Adrenal gland (tissue), 12 donors: Measurements from ENCODE around the gene GNAI3. TPM values are rescaled to one million over a fixed set of nuclear protein-coding genes. Genes with fewer than 3 reads are reported as not detected.
A peak's percentile ranks its signal among the peaks of the same experiment; 100 is the strongest.

ENCODE experiments used
- DNase-seq, 7 donors: peaks; one replicate each; pipeline ENCODE4 v3.0.0-alpha.2; 2019 to 2020
- H3K27ac ChIP-seq, 5 donors: fragments of 200-600 bp; sonication (generic) in 4 of 5; 1 replicate in 3 of 5; 2 replicates in 2 of 5; pipeline versions ENCODE4 v1.5.1 to v1.8.0; 2016 to 2020; ENCODE audit warnings: mild to moderate bottlenecking in 1 of 5
- H3K27me3 ChIP-seq: fragments of 200-600 bp; 2 replicates; pipeline ENCODE4 v1.8.0; 2021
- H3K36me3 ChIP-seq, 2 donors: fragments of 200-600 bp; replicated peaks in 1 of 2; 1 replicate in 1 of 2; 2 replicates in 1 of 2; pipeline versions ENCODE4 v1.5.1 to v1.8.0; 2018 to 2022
- H3K4me1 ChIP-seq, 2 donors: fragments of 200-600 bp; replicated peaks in 1 of 2; 1 replicate in 1 of 2; 2 replicates in 1 of 2; pipeline versions ENCODE4 v1.5.1 to v1.8.0; 2018 to 2021
- H3K4me3 ChIP-seq, 4 donors: fragments of 200-600 bp; sonication (generic) in 3 of 4; one replicate each; pipeline ENCODE4 v1.5.1; 2016 to 2018
- H3K9me3 ChIP-seq, 3 donors: fragments of 200-600 bp; sonication (generic) in 1 of 3; replicated peaks in 1 of 3; 1 replicate in 2 of 3; 2 replicates in 1 of 3; pipeline versions ENCODE4 v1.5.1 to v1.8.0; 2016 to 2021
- CTCF ChIP-seq, 6 experiments: fragments of 450-650 bp in 4 of 6; fragments of 200-600 bp in 2 of 6; sonication (generic) in 1 of 6; IDR thresholded peaks; 1 replicate in 5 of 6; 2 replicates in 1 of 6; pipeline versions ENCODE4 v1.5.1 to v1.8.0; 2016 to 2021; ENCODE audit warnings: antibody characterized with exemption in 6 of 6, mild to moderate bottlenecking in 2 of 6, moderate library complexity in 1 of 6
- POLR2A ChIP-seq, 2 donors: fragments of 450-650 bp; IDR thresholded peaks; one replicate each; pipeline ENCODE4 v1.6.1; 2017; ENCODE audit warnings: antibody characterized with exemption in 2 of 2, mild to moderate bottlenecking in 2 of 2, moderate library complexity in 1 of 2
- WGBS, 4 donors: extraction: QIAGEN DNeasy Blood & Tissue Kit in 2 of 4; methylation state at CpG; one replicate each; pipeline versions ENCODE4 v1.1.5 to v1.1.7; 2013 to 2017; 5-methylcytosine and 5-hydroxymethylcytosine counted together
- intact Hi-C, 2 donors: fragments of 100-400 bp; cut with DNase I; formaldehyde crosslinking; loops; one replicate each; pipeline versions ENCODE4 v1.14.1 to v1.15.0; 2022 to 2023
- polyA plus RNA-seq, 3 donors: library from polyadenylated mRNA; stranded (reverse); fragments of 200-250 nt in 2 of 3; fragments of 350-450 nt in 1 of 3; fragmentation: Illumina TruSeq in 1 of 3; extraction: RNeasy Lipid Tissue Mini Kit (QIAGEN cat#74804) in 1 of 3; gene quantifications; one replicate each; pipeline ENCODE4 v1.2.3, GENCODE V29; 2013 to 2014
- total RNA-seq, 9 donors: library from RNA; depleted of rRNA in 4 of 9; stranded (reverse); fragments of >200 nt in 4 of 9; fragments of 120-200 nt in 1 of 9; fragmentation: NEBNext Ultra II Directional in 1 of 9; extraction: Animal tissue kit (Norgen Biotek cat#: 25700) in 1 of 9; gene quantifications; one replicate each; pipeline versions ENCODE4 v1.1.0 to v1.2.4, GENCODE V29; 2013 to 2023
- donor health status: healthy with polysubstance abuse.
- donor health status: Bipolar disorder and iron deficiency.
- donor health status: DM: yes; HTN: yes; CAD: no.
- donor health status: DM: no; HTN: no; CAD: no.
- donor health status: DM: no; HTN: no; CAD: no.
- donor health status: DM: yes; HTN: yes; CAD: no.

The GNAI3 gene
- total and polyA plus RNA-seq, 12 donors = 1.6 to 12.0 (median 5.6) TPM

GRCh38 chr1:109521002-109521951 lies 27.1 kb upstream of the GNAI3 start:
- WGBS, 4 donors = 38 to 57% (median 45%) methylated on average over 13 to 14 of the region's 14 CpGs
- no peaks in the 10 kb centered on the region for H3K9me3 ChIP-seq
- peaks cover 10 to 14% of the 10 kb centered on the region in 2 donors for H3K4me1 ChIP-seq
- intact Hi-C loops = no loop called here
- H3K27ac ChIP-seq = peak overlapping the region in 1 of 5 donors; percentile 17
- no peak overlapping the region for H3K4me3 ChIP-seq
- no peaks in the 10 kb centered on the region for H3K36me3 ChIP-seq
- no peak for TF ChIP-seq CTCF (IDR thresholded peaks at IDR 0.05)
- no peak for TF ChIP-seq POLR2A (IDR thresholded peaks at IDR 0.05)
- DNase-seq = peak in 3 of 7 donors; percentile 46 to 52 (median 47)
- H3K27me3 ChIP-seq = no peaks in the 10 kb centered on the region

- no peaks in the 10 kb centered on the region for H3K9me3 ChIP-seq
- intact Hi-C loops = no loop called here
- no peaks in the 10 kb centered on the region for H3K27me3 ChIP-seq
- 86 to 96% (median 89%) methylated on average over 7 of the region's 7 CpGs for WGBS, 4 donors
- no peak for DNase-seq
- H3K4me1 ChIP-seq = peaks cover 10 to 14% of the 10 kb centered on the region in 2 donors
- peak overlapping the region in 1 of 5 donors; percentile 17 for H3K27ac ChIP-seq
- no peaks in the 10 kb centered on the region for H3K36me3 ChIP-seq
- H3K4me3 ChIP-seq = no peak overlapping the region
- TF ChIP-seq POLR2A (IDR thresholded peaks at IDR 0.05) = no peak
- no peak for TF ChIP-seq CTCF (IDR thresholded peaks at IDR 0.05)
These were observed 26.4 kb upstream of the GNAI3 start for GRCh38 chr1:109522026-109522425.

GRCh38 chr1:109523706-109524105 lies 24.7 kb upstream of the GNAI3 start:
- TF ChIP-seq POLR2A (IDR thresholded peaks at IDR 0.05) = no peak
- no peak for TF ChIP-seq CTCF (IDR thresholded peaks at IDR 0.05)
- intact Hi-C loops = no loop called here
- no peak overlapping the region for H3K27ac ChIP-seq
- DNase-seq = no peak
- no peaks in the 10 kb centered on the region for H3K27me3 ChIP-seq
- H3K4me1 ChIP-seq = peaks cover 10 to 14% of the 10 kb centered on the region in 2 donors
- H3K9me3 ChIP-seq = no peaks in the 10 kb centered on the region
- no peaks in the 10 kb centered on the region for H3K36me3 ChIP-seq
- 87 to 94% (median 90%) methylated on average over 2 of the region's 2 CpGs for WGBS, 4 donors
- H3K4me3 ChIP-seq = no peak overlapping the region

GRCh38 chr1:109527098-109527811 lies 21.2 kb upstream of the GNAI3 start:
- Histone ChIP-seq H3K27me3 (no peaks in the 10 kb centered on the region), H3K27ac (no peak overlapping the region), H3K4me1 (peaks cover 7 to 20% of the 10 kb centered on the region in 2 donors), H3K9me3 (no peaks in the 10 kb centered on the region), H3K36me3 (no peaks in the 10 kb centered on the region), H3K4me3 (no peak overlapping the region)
- intact Hi-C loops = no loop called here
- DNase-seq = no peak
- TF ChIP-seq POLR2A (IDR thresholded peaks at IDR 0.05) (no peak), CTCF (IDR thresholded peaks at IDR 0.05) (no peak)
- 78 to 84% (median 81%) methylated on average over 14 of the region's 14 CpGs for WGBS, 4 donors
